Measurements from ENCODE around the gene SAMD11. TPM values are rescaled to one million over a fixed set of nuclear protein-coding genes. Genes with fewer than 3 reads are reported as not detected.

Gene SAMD11
- total RNA-seq, 1 experiment from 2014 or later, result 13.5 TPM

DNA sequence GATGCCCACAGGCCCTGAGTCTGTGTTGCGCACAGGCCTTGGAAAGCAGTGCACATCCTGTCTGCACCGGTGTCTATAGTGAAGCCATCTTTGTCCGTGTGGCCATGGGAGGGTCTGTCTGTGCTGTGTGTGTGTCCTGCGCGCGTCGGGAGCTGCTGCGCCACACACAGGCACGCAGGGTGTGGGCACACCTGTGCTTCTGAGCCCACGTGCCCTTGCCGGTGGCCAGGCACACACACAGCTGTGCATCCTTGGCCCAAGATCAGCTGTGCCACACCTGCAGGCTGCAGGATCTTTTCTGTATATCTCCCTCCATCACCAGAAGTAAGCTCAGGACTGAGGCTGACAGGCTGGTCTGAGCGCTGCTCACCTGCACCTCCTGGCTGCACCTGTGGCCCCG, 3.2 kb upstream of the SAMD11 start:
- no peak overlapping the region for H2AK5ac ChIP-seq (ENCODE audit: insufficient read length, low read length)
- no peak overlapping the region for H2BK5ac ChIP-seq (ENCODE audit: insufficient read length, low read length)
- no peak overlapping the region for H3K18ac ChIP-seq (ENCODE audit: insufficient read length, low read depth, low read length)
- no peak overlapping the region for H3K4me2 ChIP-seq (ENCODE audit: insufficient read depth, insufficient read length, low read length)
- H4K8ac ChIP-seq (replicated peaks; ENCODE audit: insufficient read length, low read depth, low read length), result no peak overlapping the region
- peaks cover 51% of the 10 kb centered on the region for H3K27me3 ChIP-seq (ENCODE audit: insufficient read depth, low read length)
- no peak overlapping the region for H2BK15ac ChIP-seq (ENCODE audit: low read depth, low read length)
- no peak overlapping the region for H4K5ac ChIP-seq (ENCODE audit: insufficient read length, low read depth, low read length)
- no peak overlapping the region for H2AFZ ChIP-seq (ENCODE audit: low read length)
- no peaks in the 10 kb centered on the region for H3K9me3 ChIP-seq (ENCODE audit: control insufficient read depth, low read depth, low read length)
- no peak overlapping the region for H4K91ac ChIP-seq (ENCODE audit: insufficient read length, low read depth, low read length)
- H2BK20ac ChIP-seq (ENCODE audit: low read depth, low read length, poor library complexity, severe bottlenecking), result no peak overlapping the region
- no peak overlapping the region for H3K23ac ChIP-seq (ENCODE audit: insufficient read length, low read depth, low read length)
- H2BK120ac ChIP-seq (ENCODE audit: low read depth, low read length, poor library complexity, severe bottlenecking), result no peak overlapping the region
- Mint-ChIP-seq H3K36me3 (ENCODE audit: insufficient read depth in 1 of 3, low read depth in 3 of 3) (peaks cover 0 to 4% (median 0%) of the 10 kb centered on the region in 3 experiments; a peak in 3 of 7 replicates), H3K4me1 (peaks cover 17 to 22% of the 10 kb centered on the region in 2 experiments), H3K27me3 (ENCODE audit: low read depth) (peaks cover 90% of the 10 kb centered on the region), H3K4me3 (peak overlapping the region in 1 of 2 experiments; percentile 5; a peak in 2 of 5 replicates), H3K27ac (no peak overlapping the region), H3K9me3 (peaks cover 2 to 5% of the 10 kb centered on the region in 2 experiments; a peak in 2 of 5 replicates)
- H3K23me2 ChIP-seq (ENCODE audit: insufficient read length, low read depth, low read length, poor library complexity, severe bottlenecking), result peaks cover 7% of the 10 kb centered on the region
- no peak overlapping the region for H3K56ac ChIP-seq (ENCODE audit: insufficient read length, low read depth, low read length)
- no peak overlapping the region for H3K9ac ChIP-seq (ENCODE audit: extremely low read depth, insufficient read length, low read length)
- DNase-seq, result no peak
- H3K27ac ChIP-seq (ENCODE audit: insufficient read length, low read depth, low read length), result no peak overlapping the region
- H3K14ac ChIP-seq (ENCODE audit: insufficient read depth, low read length), result no peak overlapping the region
- no peaks in the 10 kb centered on the region for H3K79me1 ChIP-seq (ENCODE audit: insufficient read depth, low read depth, low read length, poor library complexity, severe bottlenecking)
- no peaks in the 10 kb centered on the region for H3K79me2 ChIP-seq (ENCODE audit: insufficient read depth, low read length)
- TF ChIP-seq, protein P1, sequence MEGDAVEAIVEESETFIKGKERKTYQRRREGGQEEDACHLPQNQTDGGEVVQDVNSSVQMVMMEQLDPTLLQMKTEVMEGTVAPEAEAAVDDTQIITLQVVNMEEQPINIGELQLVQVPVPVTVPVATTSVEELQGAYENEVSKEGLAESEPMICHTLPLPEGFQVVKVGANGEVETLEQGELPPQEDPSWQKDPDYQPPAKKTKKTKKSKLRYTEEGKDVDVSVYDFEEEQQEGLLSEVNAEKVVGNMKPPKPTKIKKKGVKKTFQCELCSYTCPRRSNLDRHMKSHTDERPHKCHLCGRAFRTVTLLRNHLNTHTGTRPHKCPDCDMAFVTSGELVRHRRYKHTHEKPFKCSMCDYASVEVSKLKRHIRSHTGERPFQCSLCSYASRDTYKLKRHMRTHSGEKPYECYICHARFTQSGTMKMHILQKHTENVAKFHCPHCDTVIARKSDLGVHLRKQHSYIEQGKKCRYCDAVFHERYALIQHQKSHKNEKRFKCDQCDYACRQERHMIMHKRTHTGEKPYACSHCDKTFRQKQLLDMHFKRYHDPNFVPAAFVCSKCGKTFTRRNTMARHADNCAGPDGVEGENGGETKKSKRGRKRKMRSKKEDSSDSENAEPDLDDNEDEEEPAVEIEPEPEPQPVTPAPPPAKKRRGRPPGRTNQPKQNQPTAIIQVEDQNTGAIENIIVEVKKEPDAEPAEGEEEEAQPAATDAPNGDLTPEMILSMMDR (conservative IDR thresholded peaks at IDR 0.05), result no peak
- peaks cover 6% of the 10 kb centered on the region for H4K20me1 ChIP-seq (ENCODE audit: control insufficient read depth, insufficient read depth, insufficient read length)
- H3K4me1 ChIP-seq (ENCODE audit: insufficient read depth, low read length), result no peaks in the 10 kb centered on the region
- no peak overlapping the region for H2BK12ac ChIP-seq (ENCODE audit: insufficient read length, low read depth, low read length)
- H3K4ac ChIP-seq (ENCODE audit: low read depth, low read length), result no peak overlapping the region
- no CpG with 5 or more reads among the region's 13 CpGs for WGBS (ENCODE audit: extremely low coverage, insufficient read length, low lambda C conversion rate)
- no peak overlapping the region for H3T11ph ChIP-seq (ENCODE audit: low read length)

All from H9 (cell line).